Transverse colon (tissue), 3 donors: ENCODE results near the gene CTSD.

Experiments used
- CTCF ChIP-seq, 5 experiments: fragments of 200-600 bp in 3 of 5; fragments of 450-650 bp in 2 of 5; sonication (generic) in 3 of 5; IDR thresholded peaks; 1 replicate in 2 of 5; 2 replicates in 3 of 5; pipeline ENCODE4 v1.5.1; 2016 to 2017; ENCODE audit warnings: antibody characterized with exemption in 5 of 5, inconsistent platforms in 3 of 5, mild to moderate bottlenecking in 2 of 5, moderate library complexity in 1 of 5
- EP300 ChIP-seq: sonication (generic); formaldehyde crosslinking; IDR thresholded peaks from one replicate; pipeline ENCODE4 v1.6.1; 2017; ENCODE audit warnings: antibody characterized with exemption, low read depth
- POLR2A ChIP-seq: fragments of 450-650 bp; IDR thresholded peaks from one replicate; pipeline ENCODE4 v1.6.1; 2016; ENCODE audit warnings: antibody characterized with exemption, mild to moderate bottlenecking, moderate library complexity

GRCh38 chr11:1807264-1807995 is 43.7 kb upstream of the CTSD start:
- TF ChIP-seq EP300, result no peak
- no peak for TF ChIP-seq CTCF (IDR thresholded peaks at IDR 0.05)
- no peak for TF ChIP-seq POLR2A
